8988T (cell line): Measurements from ENCODE around the gene SLC35B1.
"Not testable (repeated sequence)": the region's sequence is repeated elsewhere in the genome, so short reads cannot be mapped to it uniquely, and the experiment has no call there.

Source experiments
- DNase-seq: peaks from one replicate; pipeline ENCODE4 v3.0.0; 2011

Gene SLC35B1

GRCh38 chr17:49734515-49735490 lies 27.0 kb upstream of the SLC35B1 start:
- no peak for DNase-seq

- no peak for DNase-seq
Measured at GRCh38 chr17:49731435-49731831, 23.7 kb upstream of the SLC35B1 start.

- DNase-seq = no peak
Measured at GRCh38 chr17:49730785-49731434, 23.1 kb upstream of the SLC35B1 start.

GRCh38 chr17:49730078-49730784 lies 22.5 kb upstream of the SLC35B1 start:
- DNase-seq = no peak

- DNase-seq = no peak
Measured at GRCh38 chr17:49729069-49729468, 21.3 kb upstream of the SLC35B1 start.

- no peak for DNase-seq
Measured at GRCh38 chr17:49728425-49728824, 20.7 kb upstream of the SLC35B1 start.

- no peak for DNase-seq
Measured at GRCh38 chr17:49727380-49727779, 19.6 kb upstream of the SLC35B1 start.

- no peak for DNase-seq
Measured at GRCh38 chr17:49725452-49726130, 17.8 kb upstream of the SLC35B1 start.

- not testable (repeated sequence) for DNase-seq
Measured at GRCh38 chr17:49724552-49724951, 16.8 kb upstream of the SLC35B1 start.

- no peak for DNase-seq
Measured at GRCh38 chr17:49723423-49723822, 15.7 kb upstream of the SLC35B1 start.

- DNase-seq = no peak
Measured at GRCh38 chr17:49722066-49722465, 14.3 kb upstream of the SLC35B1 start.

GRCh38 chr17:49717371-49717861 lies 9.7 kb upstream of the SLC35B1 start:
- DNase-seq = no peak

- no peak for DNase-seq
Measured at GRCh38 chr17:49716668-49717364, 9.1 kb upstream of the SLC35B1 start.

- no peak for DNase-seq
Measured at GRCh38 chr17:49715717-49716279, 8.0 kb upstream of the SLC35B1 start.

GRCh38 chr17:49715216-49715615 lies 7.5 kb upstream of the SLC35B1 start:
- no peak for DNase-seq

GRCh38 chr17:49708515-49709183 lies 885 bp upstream of the SLC35B1 start:
- DNase-seq = no peak

GRCh38 chr17:49707246-49707607 lies 537 bp downstream of the SLC35B1 start:
- no peak for DNase-seq

- DNase-seq = no peak
Measured at GRCh38 chr17:49705254-49705653, 2.5 kb downstream of the SLC35B1 start.

- peak; percentile 60 for DNase-seq
Measured at GRCh38 chr17:49703557-49704277, 4.0 kb downstream of the SLC35B1 start.

GRCh38 chr17:49700960-49701359 lies 6.8 kb downstream of the SLC35B1 start:
- DNase-seq = no peak
